KMS-11 (cell line): ENCODE measurements around the gene ACAP3.

Experiments
- H2AFZ ChIP-seq: fragments of 200-600 bp; sonication (generic); 2 replicates; pipeline ENCODE4 v1.6.1; 2016; ENCODE audit warnings: antibody characterized with exemption, mixed run types, low read depth
- H3K27ac ChIP-seq: fragments of 200-600 bp; sonication (generic); 2 replicates; pipeline ENCODE4 v1.6.1; 2016; ENCODE audit warnings: mild to moderate bottlenecking, mixed run types
- H3K27me3 ChIP-seq: fragments of 200-600 bp; sonication (generic); 2 replicates; pipeline ENCODE4 v1.6.1; 2017; ENCODE audit warnings: mild to moderate bottlenecking, low read depth, mixed run types, moderate library complexity; ENCODE audit not compliant: insufficient read depth
- H3K36me3 ChIP-seq: fragments of 200-600 bp; sonication (generic); 2 replicates; pipeline ENCODE4 v1.6.1; 2017; ENCODE audit warnings: mild to moderate bottlenecking, mixed run types; ENCODE audit not compliant: insufficient read depth
- H3K4me1 ChIP-seq: fragments of 200-600 bp; sonication (generic); 2 replicates; pipeline ENCODE4 v1.6.1; 2016; ENCODE audit warnings: mild to moderate bottlenecking, low read depth, mixed run types; ENCODE audit not compliant: poor library complexity, severe bottlenecking
- H3K4me2 ChIP-seq: fragments of 200-600 bp; sonication (generic); 2 replicates; pipeline ENCODE4 v1.7.0; 2016; ENCODE audit warnings: mild to moderate bottlenecking, mixed run types
- H3K4me3 ChIP-seq: fragments of 200-600 bp; sonication (generic); IDR thresholded peaks from 2 replicates; pipeline ENCODE4 v1.6.1; 2017; ENCODE audit warnings: low read depth, low read length, mixed read lengths; ENCODE audit not compliant: insufficient read depth
- H3K79me2 ChIP-seq: fragments of 200-600 bp; sonication (generic); 2 replicates; pipeline ENCODE4 v1.6.1; 2016; ENCODE audit warnings: low read depth, mixed run types; ENCODE audit not compliant: insufficient read depth
- H3K9ac ChIP-seq: fragments of 200-600 bp; sonication (generic); 2 replicates; pipeline ENCODE4 v1.6.1; 2016; ENCODE audit warnings: mild to moderate bottlenecking, mixed run types
- H4K20me1 ChIP-seq: fragments of 200-600 bp; sonication (generic); 2 replicates; pipeline ENCODE4 v1.6.1; 2016; ENCODE audit warnings: mild to moderate bottlenecking, mixed run types; ENCODE audit not compliant: insufficient read depth
- TF ChIP-seq, protein P1 (sequence below): fragments of 200-600 bp; sonication (generic); conservative IDR thresholded peaks from 2 replicates; pipeline ENCODE4 v1.6.1; 2017; ENCODE audit warnings: low read depth, mild to moderate bottlenecking, antibody characterized with exemption, low read length, moderate library complexity, mixed read lengths

Gene ACAP3

GRCh38 chr1:1345384-1345783 lies 37.7 kb upstream of the ACAP3 start:
- no peaks in the 10 kb centered on the region for H4K20me1 ChIP-seq
- H3K27ac ChIP-seq, result no peak overlapping the region
- no peak overlapping the region for H3K4me2 ChIP-seq
- H3K79me2 ChIP-seq, result no peaks in the 10 kb centered on the region; the same call in 1 of the 2 replicates
- H3K4me3 ChIP-seq, result no peak overlapping the region
- TF ChIP-seq, protein P1, sequence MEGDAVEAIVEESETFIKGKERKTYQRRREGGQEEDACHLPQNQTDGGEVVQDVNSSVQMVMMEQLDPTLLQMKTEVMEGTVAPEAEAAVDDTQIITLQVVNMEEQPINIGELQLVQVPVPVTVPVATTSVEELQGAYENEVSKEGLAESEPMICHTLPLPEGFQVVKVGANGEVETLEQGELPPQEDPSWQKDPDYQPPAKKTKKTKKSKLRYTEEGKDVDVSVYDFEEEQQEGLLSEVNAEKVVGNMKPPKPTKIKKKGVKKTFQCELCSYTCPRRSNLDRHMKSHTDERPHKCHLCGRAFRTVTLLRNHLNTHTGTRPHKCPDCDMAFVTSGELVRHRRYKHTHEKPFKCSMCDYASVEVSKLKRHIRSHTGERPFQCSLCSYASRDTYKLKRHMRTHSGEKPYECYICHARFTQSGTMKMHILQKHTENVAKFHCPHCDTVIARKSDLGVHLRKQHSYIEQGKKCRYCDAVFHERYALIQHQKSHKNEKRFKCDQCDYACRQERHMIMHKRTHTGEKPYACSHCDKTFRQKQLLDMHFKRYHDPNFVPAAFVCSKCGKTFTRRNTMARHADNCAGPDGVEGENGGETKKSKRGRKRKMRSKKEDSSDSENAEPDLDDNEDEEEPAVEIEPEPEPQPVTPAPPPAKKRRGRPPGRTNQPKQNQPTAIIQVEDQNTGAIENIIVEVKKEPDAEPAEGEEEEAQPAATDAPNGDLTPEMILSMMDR, result no peak
- H3K27me3 ChIP-seq, result no peaks in the 10 kb centered on the region
- no peaks in the 10 kb centered on the region for H3K36me3 ChIP-seq
- H3K9ac ChIP-seq, result no peak overlapping the region
- peaks cover 12% of the 10 kb centered on the region for H3K4me1 ChIP-seq
- H2AFZ ChIP-seq, result no peak overlapping the region

GRCh38 chr1:1344655-1345361 lies 37.1 kb upstream of the ACAP3 start:
- no peaks in the 10 kb centered on the region; the same call in 1 of the 2 replicates for H3K79me2 ChIP-seq
- H3K4me3 ChIP-seq, result no peak overlapping the region
- no peak overlapping the region for H3K9ac ChIP-seq
- no peaks in the 10 kb centered on the region for H3K27me3 ChIP-seq
- H3K27ac ChIP-seq, result no peak overlapping the region
- TF ChIP-seq, protein P1, result peak; percentile 63
- no peak overlapping the region for H3K4me2 ChIP-seq
- H3K36me3 ChIP-seq, result no peaks in the 10 kb centered on the region
- H4K20me1 ChIP-seq, result no peaks in the 10 kb centered on the region
- no peak overlapping the region for H2AFZ ChIP-seq
- peaks cover 12% of the 10 kb centered on the region for H3K4me1 ChIP-seq

DNA sequence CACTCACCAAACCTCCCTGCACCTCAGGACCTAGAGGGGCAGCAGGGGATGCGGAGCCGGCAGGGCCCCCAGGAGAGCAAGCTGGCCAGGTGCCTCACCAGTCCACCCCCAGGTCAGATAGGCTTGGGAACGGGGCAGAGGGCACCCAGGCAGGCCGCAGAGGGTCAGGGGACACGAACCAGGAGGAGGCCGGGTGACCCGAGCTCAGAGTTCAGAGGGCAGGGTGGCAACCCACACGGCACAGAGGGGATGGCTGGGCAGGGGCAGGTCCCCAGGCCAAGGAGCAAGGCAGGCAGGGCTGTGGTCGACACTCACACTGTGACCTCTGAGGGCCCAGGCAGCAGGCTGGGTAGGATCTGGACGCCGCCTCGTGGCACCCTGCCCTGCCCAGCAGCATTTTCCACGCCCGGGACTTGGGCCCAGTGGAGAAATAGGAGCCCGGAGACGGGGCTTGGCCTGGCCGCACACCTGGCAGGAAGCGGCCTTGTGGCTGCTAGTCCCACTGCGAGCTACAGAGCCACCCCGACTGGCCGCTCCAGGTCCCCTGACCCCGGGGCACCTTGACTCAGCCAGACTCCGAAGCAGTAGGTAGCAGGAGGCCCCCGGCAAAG lies 36.2 kb upstream of the ACAP3 start:
- TF ChIP-seq, protein P1, result no peak
- Histone ChIP-seq H3K4me3 (no peak overlapping the region), H4K20me1 (no peaks in the 10 kb centered on the region), H3K27ac (no peak overlapping the region), H3K36me3 (no peaks in the 10 kb centered on the region), H3K9ac (no peak overlapping the region), H3K4me2 (no peak overlapping the region), H3K79me2 (no peaks in the 10 kb centered on the region; the same call in 1 of the 2 replicates), H2AFZ (no peak overlapping the region), H3K27me3 (no peaks in the 10 kb centered on the region), H3K4me1 (peaks cover 12% of the 10 kb centered on the region)

- Histone ChIP-seq H3K4me2 (no peak overlapping the region), H4K20me1 (no peaks in the 10 kb centered on the region), H3K36me3 (no peaks in the 10 kb centered on the region), H3K4me1 (peaks cover 4% of the 10 kb centered on the region), H3K79me2 (no peaks in the 10 kb centered on the region; the same call in 1 of the 2 replicates), H2AFZ (no peak overlapping the region), H3K27me3 (no peaks in the 10 kb centered on the region), H3K27ac (no peak overlapping the region), H3K9ac (no peak overlapping the region), H3K4me3 (no peak overlapping the region)
- TF ChIP-seq, protein P1, result no peak
These were observed 34.9 kb upstream of the ACAP3 start for GRCh38 chr1:1342584-1343115.
